ENCODE measurements around the gene CCNB1. TPM values are rescaled to one million over a fixed set of nuclear protein-coding genes. Genes with fewer than 3 reads are reported as not detected.

The CCNB1 gene
- total RNA-seq, 1 donor from 2014 or later, result 38.9 TPM

Small RNA genes within 50 kb of the gene (small RNA-seq; reads per million reads assigned to genes)
- gene SNORA50D (ENCODE audit: low replicate concordance), result not detected

Other genes starting within 250 kb of the CCNB1 start
- gene SLC30A5, start 73.1 kb upstream of the CCNB1 start, total RNA-seq, result 46.4 TPM
- gene CENPH, start 22.4 kb downstream of the CCNB1 start, total RNA-seq, result 9.3 TPM
- gene CDK7, start 67.7 kb downstream of the CCNB1 start, total RNA-seq, result 21.6 TPM
- gene CCDC125, start 165.7 kb downstream of the CCNB1 start, total RNA-seq, result 7.3 TPM
- 29.8 TPM for gene AK6, start 202.4 kb downstream of the CCNB1 start, total RNA-seq
- gene TAF9, start 202.4 kb downstream of the CCNB1 start, total RNA-seq, result 21.7 TPM
- 40.0 TPM for gene RAD17, start 202.7 kb downstream of the CCNB1 start, total RNA-seq
- gene MARVELD2, start 248.0 kb downstream of the CCNB1 start, total RNA-seq, result 3.2 TPM

Measured in tongue (tissue), 2 donors.